NCI-H1417 (cell line): Measurements from ENCODE around the gene AIP.

ENCODE experiments used
- DNase-seq, 3 experiments: peaks; one replicate each; lab custom pipeline; 2025; lab: John Stamatoyannopoulos, UW

Gene AIP

GRCh38 chr11:67482827-67483798, at the start of gene AIP:
TSS of gene AIP (plus strand) at chr11:67483026. CDS start at chr11:67483159, 133 bp downstream.
- DNase-seq: peak; percentile 98 to 99 (median 99)

- no peak for DNase-seq
Measured at GRCh38 chr11:67433536-67434394, 49.1 kb upstream of the AIP start.

GRCh38 chr11:67434395-67434881, 48.4 kb upstream of the AIP start:
- DNase-seq: no peak

GRCh38 chr11:67435031-67435726, 47.6 kb upstream of the AIP start:
- no peak for DNase-seq

GRCh38 chr11:67435727-67436458, 46.9 kb upstream of the AIP start:
- DNase-seq: no peak

- no peak for DNase-seq
Measured at GRCh38 chr11:67436459-67437081, 46.3 kb upstream of the AIP start.

- DNase-seq: no peak
Measured at GRCh38 chr11:67437082-67437808, 45.6 kb upstream of the AIP start, which contains the start of gene PTPRCAP. TSS of gene PTPRCAP (minus strand) at chr11:67437682. CDS start at chr11:67437619, 63 bp downstream.

GRCh38 chr11:67437809-67438157, 45.0 kb upstream of the AIP start:
- no peak for DNase-seq

GRCh38 chr11:67438158-67438902, 44.5 kb upstream of the AIP start:
- no peak for DNase-seq

- DNase-seq: no peak
Measured at GRCh38 chr11:67439321-67440228, 43.3 kb upstream of the AIP start.

- no peak for DNase-seq
Measured at GRCh38 chr11:67440229-67441097, 42.4 kb upstream of the AIP start.

- DNase-seq: no peak
Measured at GRCh38 chr11:67441098-67441563, 41.7 kb upstream of the AIP start.

GRCh38 chr11:67441731-67442351, 41.0 kb upstream of the AIP start:
- DNase-seq: no peak

GRCh38 chr11:67442504-67443404, 40.1 kb upstream of the AIP start:
- no peak for DNase-seq

GRCh38 chr11:67445515-67445914, 37.3 kb upstream of the AIP start:
- DNase-seq: no peak

GRCh38 chr11:67448220-67448609, 34.6 kb upstream of the AIP start:
- no peak for DNase-seq
